Small intestine (tissue), 7 donors: Measurements from ENCODE around the gene TNFRSF17. TPM values are rescaled to one million over a fixed set of nuclear protein-coding genes. Genes with fewer than 3 reads are reported as not detected.

Experiments
- DNase-seq, 2 donors: peaks; one replicate each; pipeline versions ENCODE4 v3.0.0 to v3.0.0-alpha.2; 2013
- FAIRE-seq: peaks from 2 replicates; lab custom pipeline; 2012; peaks lifted over from hg19 to GRCh38; lab: Jason Lieb, UNC
- H3K27ac ChIP-seq, 3 donors: one replicate each; pipeline ENCODE4 v1.5.1; 2013; ENCODE audit warnings: low read length in 2 of 3, mild to moderate bottlenecking in 2 of 3, control low read depth in 1 of 3, inconsistent platforms in 1 of 3, low read depth in 1 of 3, moderate library complexity in 1 of 3
- H3K27me3 ChIP-seq, 3 donors: one replicate each; pipeline ENCODE4 v1.6.1; 2013; ENCODE audit warnings: low read length in 3 of 3, inconsistent platforms in 1 of 3; ENCODE audit not compliant: control insufficient read depth in 3 of 3, insufficient read depth in 3 of 3
- H3K36me3 ChIP-seq, 3 donors: one replicate each; pipeline ENCODE4 v1.6.1; 2013; ENCODE audit warnings: low read length in 3 of 3, inconsistent platforms in 1 of 3, low read depth in 1 of 3, mild to moderate bottlenecking in 1 of 3, moderate library complexity in 1 of 3; ENCODE audit not compliant: control insufficient read depth in 3 of 3, insufficient read depth in 2 of 3
- H3K4me1 ChIP-seq, 3 donors: one replicate each; pipeline ENCODE4 v1.6.1; 2013; ENCODE audit warnings: low read length in 2 of 3, inconsistent platforms in 1 of 3, low read depth in 1 of 3, mild to moderate bottlenecking in 1 of 3, moderate library complexity in 1 of 3; ENCODE audit not compliant: control insufficient read depth in 3 of 3, insufficient read depth in 2 of 3
- H3K4me3 ChIP-seq, 3 donors: one replicate each; pipeline ENCODE4 v1.5.1; 2013; ENCODE audit warnings: low read length in 3 of 3, control low read depth in 1 of 3, inconsistent platforms in 1 of 3, low read depth in 1 of 3, mild to moderate bottlenecking in 1 of 3, moderate library complexity in 1 of 3
- H3K9me3 ChIP-seq, 2 donors: one replicate each; pipeline ENCODE4 v1.6.1; 2013; ENCODE audit warnings: low read depth in 1 of 2, low read length in 1 of 2; ENCODE audit not compliant: control insufficient read depth in 2 of 2, insufficient read depth in 1 of 2
- WGBS, 3 donors: extraction: QIAGEN DNeasy Blood & Tissue Kit; methylation state at CpG; one replicate each; pipeline ENCODE4 v1.1.7; 2013; 5-methylcytosine and 5-hydroxymethylcytosine counted together
- polyA plus RNA-seq, 4 donors: library from polyadenylated mRNA; stranded (reverse) in 3 of 4; unstranded in 1 of 4; fragments of 200-250 nt in 3 of 4; fragments of 120-200 nt in 1 of 4; gene quantifications; one replicate each; pipeline versions ENCODE4 v1.2.1 to v1.2.3, GENCODE V29; 2013
- donor health status: healthy with polysubstance abuse.
- donor health status: control.
- donor health status: control.
- donor health status: Bipolar disorder and iron deficiency.
- donor health status: healthy.

Gene TNFRSF17
- polyA plus RNA-seq, 4 donors: 0.04 to 19.7 (median 1.8) TPM; not detected in 1

DNA sequence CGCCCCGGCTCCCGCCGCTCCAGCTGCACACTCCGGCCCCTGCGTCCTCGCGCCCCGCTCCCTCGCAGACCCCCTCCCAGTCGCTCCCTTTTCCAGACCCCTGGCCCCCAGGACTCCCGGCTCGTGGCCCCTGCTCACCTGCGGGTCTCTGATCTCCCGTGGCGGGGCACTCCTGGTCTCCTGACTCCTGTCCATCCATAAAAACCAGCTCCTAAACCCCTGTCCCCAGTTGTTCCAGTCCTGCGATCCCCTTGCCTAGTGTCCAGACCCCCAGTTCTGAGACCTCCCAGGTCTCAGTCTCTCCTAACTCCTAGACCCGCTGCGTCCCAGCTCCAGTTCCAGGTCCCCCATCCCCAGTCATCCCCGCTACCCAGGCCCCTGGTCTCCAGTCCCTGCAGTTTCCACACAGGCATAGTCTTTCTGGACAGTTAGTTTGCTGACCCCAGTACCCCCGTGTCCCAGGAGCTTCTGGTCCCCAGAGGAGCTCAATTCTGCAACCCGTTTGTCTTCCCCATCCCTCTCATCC, 11.9 kb downstream of the TNFRSF17 start:
- H3K27me3 ChIP-seq: no peaks in the 10 kb centered on the region
- FAIRE-seq (no peak), DNase-seq (no peak)
- no peaks in the 10 kb centered on the region for H3K4me1 ChIP-seq
- WGBS, 3 donors: 0 to 2% (median 1%) methylated on average over 9 to 22 of the region's 22 CpGs
- peak overlapping the region in 1 of 3 donors; percentile 58 for H3K27ac ChIP-seq
- H3K4me3 ChIP-seq: peak overlapping the region; percentile 61 to 87 (median 85)
- H3K9me3 ChIP-seq: no peaks in the 10 kb centered on the region
- peaks cover 0 to 2% (median 0%) of the 10 kb centered on the region in 3 donors for H3K36me3 ChIP-seq

GRCh38 chr16:11977376-11978041, 12.5 kb downstream of the TNFRSF17 start:
- Histone ChIP-seq H3K27me3 (no peaks in the 10 kb centered on the region), H3K4me3 (peak overlapping the region; percentile 61 to 87 (median 85)), H3K27ac (peak overlapping the region in 1 of 3 donors; percentile 19), H3K36me3 (no peaks in the 10 kb centered on the region), H3K9me3 (no peaks in the 10 kb centered on the region), H3K4me1 (no peaks in the 10 kb centered on the region)
- FAIRE-seq: no peak
- WGBS, 3 donors: 31 to 35% (median 32%) methylated on average over 12 of the region's 12 CpGs
- DNase-seq: peak in 1 of 2 donors; percentile 8

- Histone ChIP-seq H3K36me3 (no peaks in the 10 kb centered on the region), H3K27me3 (no peaks in the 10 kb centered on the region), H3K9me3 (no peaks in the 10 kb centered on the region), H3K27ac (peak overlapping the region in 1 of 3 donors; percentile 19), H3K4me3 (no peak overlapping the region), H3K4me1 (no peaks in the 10 kb centered on the region)
- FAIRE-seq (no peak), DNase-seq (no peak)
- WGBS, 3 donors: 78 to 83% (median 80%) methylated on average over 2 of the region's 2 CpGs
These were observed 13.1 kb downstream of the TNFRSF17 start for GRCh38 chr16:11978080-11978479.

DNA sequence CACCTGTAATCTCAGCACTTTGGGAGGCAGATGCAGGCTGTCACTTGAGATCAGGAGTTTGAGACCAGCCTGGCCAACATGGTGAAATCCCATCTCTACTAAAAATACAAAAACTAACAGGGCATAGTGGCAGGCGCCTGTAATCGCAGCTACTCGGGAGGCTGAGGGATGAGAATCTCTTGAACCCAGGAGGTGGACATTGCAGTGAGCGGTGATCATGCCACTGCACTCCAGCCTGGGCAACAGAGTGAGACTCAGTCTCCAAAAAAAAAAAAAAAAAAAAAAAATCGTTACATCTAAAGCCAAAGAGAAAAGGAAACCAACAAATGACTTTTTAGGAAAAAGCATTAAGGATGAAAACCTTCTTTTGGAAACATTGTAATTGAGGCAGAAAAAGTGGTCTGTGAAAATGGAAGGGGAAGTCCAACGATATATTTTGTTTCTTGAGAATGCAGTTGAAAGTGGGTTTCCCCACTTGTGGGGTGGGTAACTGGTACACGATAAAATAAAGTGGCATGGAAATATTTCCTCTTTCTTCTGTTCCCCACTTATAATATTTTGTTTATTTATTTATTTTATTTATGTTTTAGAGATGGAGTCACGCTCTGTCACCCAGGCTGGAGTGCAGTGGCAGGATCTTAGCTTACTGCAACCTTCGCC, 14.1 kb downstream of the TNFRSF17 start:
- Histone ChIP-seq H3K4me1 (no peaks in the 10 kb centered on the region), H3K36me3 (no peaks in the 10 kb centered on the region), H3K27me3 (no peaks in the 10 kb centered on the region), H3K9me3 (no peaks in the 10 kb centered on the region), H3K27ac (no peak overlapping the region), H3K4me3 (no peak overlapping the region)
- FAIRE-seq (no peak), DNase-seq (no peak)
- 83 to 86% (median 86%) methylated on average over 9 of the region's 9 CpGs for WGBS, 3 donors

DNA sequence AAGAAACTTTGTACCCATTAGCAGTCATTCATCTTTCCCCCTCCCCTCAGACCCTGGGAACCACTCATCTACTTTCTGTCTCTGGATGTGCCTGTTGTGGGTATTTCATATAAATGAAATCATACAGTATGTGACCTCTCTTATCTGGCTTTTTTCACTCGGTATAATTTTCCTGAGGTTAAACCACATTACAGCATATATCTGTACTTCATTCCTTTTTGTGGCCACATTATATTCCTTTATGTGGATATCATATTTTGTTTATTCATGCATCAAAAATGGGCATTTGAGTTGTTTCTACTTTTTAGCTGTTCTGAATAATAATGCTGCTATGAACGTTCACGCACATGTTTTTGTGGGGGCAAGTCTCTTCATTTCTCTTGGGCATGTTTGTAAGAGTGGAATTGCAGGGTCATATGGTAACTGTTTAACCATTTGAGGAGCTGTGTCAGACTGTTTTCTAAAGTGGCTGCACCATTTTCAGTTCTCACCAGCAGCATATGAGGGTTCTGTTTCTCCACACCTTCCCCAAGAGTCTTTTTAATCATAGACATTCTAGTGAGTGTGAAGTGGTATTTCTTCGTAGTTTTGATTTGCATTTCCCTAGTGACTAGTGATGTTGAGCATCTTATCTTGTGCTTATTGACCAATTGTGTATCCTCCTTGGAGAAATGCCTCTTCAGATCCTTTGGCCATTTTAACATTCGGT, 15.3 kb downstream of the TNFRSF17 start:
- FAIRE-seq (no peak), DNase-seq (no peak)
- H3K36me3 ChIP-seq: no peaks in the 10 kb centered on the region
- no peak overlapping the region for H3K4me3 ChIP-seq
- H3K27me3 ChIP-seq: no peaks in the 10 kb centered on the region
- H3K9me3 ChIP-seq: no peaks in the 10 kb centered on the region
- 74 to 78% (median 76%) methylated on average over 5 of the region's 5 CpGs for WGBS, 3 donors
- no peaks in the 10 kb centered on the region for H3K4me1 ChIP-seq
- H3K27ac ChIP-seq: no peak overlapping the region

DNA sequence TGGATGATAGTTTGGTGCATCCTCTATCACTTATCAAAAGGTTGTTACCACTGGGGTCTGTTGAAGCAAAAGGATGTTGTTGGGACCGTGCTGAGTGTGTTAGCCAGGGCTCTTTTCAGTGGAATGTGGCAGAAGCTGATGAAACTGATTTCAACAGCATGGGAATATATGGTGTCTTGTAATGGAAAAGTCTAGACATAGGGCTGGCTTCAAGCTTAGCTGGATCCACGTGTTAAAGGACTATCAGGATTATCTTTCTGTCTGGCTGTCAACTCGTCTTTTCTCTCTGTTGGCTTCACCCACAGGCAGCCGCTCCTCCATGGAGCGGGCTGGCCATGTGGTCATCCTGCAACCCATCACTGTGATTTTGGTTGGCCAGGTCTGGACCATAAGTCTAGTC, 20.2 kb downstream of the TNFRSF17 start:
- H3K36me3 ChIP-seq: no peaks in the 10 kb centered on the region
- no peak overlapping the region for H3K27ac ChIP-seq
- H3K4me3 ChIP-seq: no peak overlapping the region
- no peaks in the 10 kb centered on the region for H3K9me3 ChIP-seq
- H3K4me1 ChIP-seq: no peaks in the 10 kb centered on the region
- 64 to 78% (median 77%) methylated on average over 5 of the region's 5 CpGs for WGBS, 3 donors
- FAIRE-seq: no peak
- H3K27me3 ChIP-seq: no peaks in the 10 kb centered on the region
- DNase-seq: no peak

- no peak for FAIRE-seq
- no peak overlapping the region for H3K4me3 ChIP-seq
These were observed 21.6 kb downstream of the TNFRSF17 start for GRCh38 chr16:11986521-11987057.

More at GRCh38 chr16:11986521-11987057, 21.6 kb downstream of the TNFRSF17 start:
- Histone ChIP-seq H3K9me3 (no peaks in the 10 kb centered on the region), H3K27ac (no peak overlapping the region), H3K36me3 (no peaks in the 10 kb centered on the region), H3K4me1 (no peaks in the 10 kb centered on the region), H3K27me3 (no peaks in the 10 kb centered on the region)
- DNase-seq: no peak
- WGBS, 3 donors: 83 to 90% (median 86%) methylated on average over 12 of the region's 12 CpGs
